Effector CD8-positive, alpha-beta T cell (primary cell): ENCODE results near the gene CCM2.

Experiments used
- DNase-seq: peaks from one replicate; lab custom pipeline; 2025; lab: John Stamatoyannopoulos, UW

CCM2 gene

DNA sequence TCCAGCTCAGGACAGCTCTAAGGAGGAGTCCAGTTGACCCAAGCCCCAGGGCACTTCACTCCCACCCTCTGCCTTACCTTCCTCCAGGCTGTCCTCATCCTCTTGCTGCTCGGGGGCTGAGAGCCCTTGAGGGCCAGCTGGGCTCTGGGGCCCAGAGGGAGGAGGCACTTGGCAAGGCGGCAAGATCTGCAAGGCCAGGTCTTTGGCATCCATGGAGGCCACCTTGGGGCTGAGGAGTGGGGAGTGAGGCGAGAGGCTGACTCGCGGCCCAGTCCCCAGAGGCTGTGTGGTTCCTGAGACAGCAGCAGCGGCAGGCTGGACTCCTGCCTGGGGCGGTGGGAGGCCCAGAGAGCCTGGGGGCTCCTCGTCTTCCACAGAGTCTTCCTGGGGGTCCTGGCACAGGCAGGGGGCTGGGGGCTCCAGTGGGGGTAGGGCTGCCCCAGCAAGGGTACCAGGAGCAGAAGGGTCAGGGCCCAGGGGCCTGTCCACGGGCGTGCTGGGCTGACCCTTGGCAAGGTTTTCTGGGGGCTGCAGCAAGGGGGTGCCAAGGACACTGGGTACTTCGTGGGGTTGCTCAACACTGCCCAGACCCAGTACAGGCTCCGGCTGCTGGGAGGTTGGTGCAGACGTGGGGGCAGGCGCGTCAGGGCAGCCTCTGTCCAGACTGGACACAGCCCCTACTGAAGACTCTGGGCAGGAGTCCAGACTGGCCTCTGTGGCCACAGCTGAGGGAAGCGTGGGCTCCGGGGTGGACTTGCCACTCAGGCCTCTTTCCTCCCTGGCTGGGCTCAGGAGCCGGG is 82.2 kb downstream of the CCM2 start:
- no peak for DNase-seq

DNA sequence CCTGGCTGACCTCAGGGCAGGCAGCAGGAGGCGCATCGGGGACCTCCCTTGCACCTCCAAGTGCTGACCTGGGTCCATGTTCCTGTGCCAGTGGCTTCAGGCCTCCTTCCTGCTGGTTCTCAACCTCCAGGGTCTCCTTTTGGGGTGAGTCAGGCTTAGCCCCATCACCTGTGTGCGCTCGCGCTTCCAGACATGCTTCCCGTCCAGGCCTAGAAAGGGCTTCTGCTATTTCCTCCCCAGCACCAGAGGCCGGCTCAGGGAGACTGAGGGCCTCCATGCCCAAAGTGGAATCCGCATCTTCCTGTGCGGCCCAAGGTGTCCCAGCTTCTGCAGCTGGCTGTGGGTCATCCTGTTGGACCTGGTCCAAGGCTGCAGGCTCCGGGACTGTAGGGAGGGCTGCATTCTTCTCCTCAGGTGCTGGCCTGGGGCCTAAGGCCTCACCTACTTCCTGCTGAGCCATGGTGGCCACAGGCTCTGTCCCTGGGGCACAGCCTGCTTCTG is 82.9 kb downstream of the CCM2 start:
- DNase-seq, result no peak

DNA sequence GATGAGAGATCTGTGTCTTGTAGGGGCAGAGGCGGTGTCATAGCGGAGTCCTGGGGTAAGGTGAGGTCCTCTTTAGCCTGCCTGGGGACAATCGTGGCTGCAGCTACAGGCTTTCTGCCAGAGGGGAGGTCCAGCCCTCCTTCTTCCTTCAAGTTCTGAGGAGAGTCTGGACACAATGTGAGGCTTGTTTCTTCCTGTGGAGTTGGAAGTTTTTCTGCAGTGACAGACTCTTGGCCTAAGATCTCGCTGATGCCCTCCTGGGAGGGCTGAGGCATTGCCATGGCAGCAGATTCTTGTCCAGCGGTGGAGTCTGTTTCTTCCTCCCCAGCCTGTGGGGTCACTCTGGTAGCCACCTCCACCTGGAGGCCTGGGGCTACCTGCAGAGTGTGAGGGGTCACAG is 84.3 kb downstream of the CCM2 start:
- no peak for DNase-seq

DNA sequence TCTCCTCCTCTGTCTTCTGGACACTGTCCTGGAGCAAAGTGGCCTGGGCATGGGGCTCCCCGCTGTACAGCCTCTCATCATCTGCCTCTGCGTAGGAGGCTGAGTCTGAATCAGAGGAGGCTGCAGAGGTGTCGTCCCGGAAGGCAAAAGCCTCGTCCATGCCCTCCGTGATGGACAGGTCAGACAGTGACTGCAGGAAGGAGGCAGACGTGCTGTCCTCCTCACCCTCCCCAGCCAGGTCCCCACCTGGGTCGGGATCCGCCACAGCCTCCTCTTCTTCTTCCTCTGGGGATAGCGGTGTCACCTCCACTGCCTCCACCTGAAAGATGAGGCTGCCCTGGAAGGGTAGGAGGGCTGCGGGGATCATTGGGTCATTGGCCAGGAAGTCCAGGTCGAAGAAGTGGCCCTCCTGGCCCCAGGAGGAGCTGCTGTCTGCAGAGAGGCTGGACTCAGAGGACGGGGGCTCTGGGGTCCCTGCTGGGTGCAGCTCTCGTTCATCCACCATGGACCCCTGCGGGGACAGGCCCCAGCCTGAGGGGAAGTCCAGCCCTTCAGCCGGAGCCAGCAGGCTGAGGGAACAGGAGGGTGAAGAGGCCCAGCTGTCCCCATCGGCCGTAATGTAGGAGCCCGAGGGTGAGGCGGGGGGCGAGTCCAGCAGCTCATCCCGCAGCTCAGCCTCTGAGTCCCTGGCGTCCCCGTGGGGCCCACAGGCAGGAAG is 85.1 kb downstream of the CCM2 start:
- DNase-seq, result no peak

DNA sequence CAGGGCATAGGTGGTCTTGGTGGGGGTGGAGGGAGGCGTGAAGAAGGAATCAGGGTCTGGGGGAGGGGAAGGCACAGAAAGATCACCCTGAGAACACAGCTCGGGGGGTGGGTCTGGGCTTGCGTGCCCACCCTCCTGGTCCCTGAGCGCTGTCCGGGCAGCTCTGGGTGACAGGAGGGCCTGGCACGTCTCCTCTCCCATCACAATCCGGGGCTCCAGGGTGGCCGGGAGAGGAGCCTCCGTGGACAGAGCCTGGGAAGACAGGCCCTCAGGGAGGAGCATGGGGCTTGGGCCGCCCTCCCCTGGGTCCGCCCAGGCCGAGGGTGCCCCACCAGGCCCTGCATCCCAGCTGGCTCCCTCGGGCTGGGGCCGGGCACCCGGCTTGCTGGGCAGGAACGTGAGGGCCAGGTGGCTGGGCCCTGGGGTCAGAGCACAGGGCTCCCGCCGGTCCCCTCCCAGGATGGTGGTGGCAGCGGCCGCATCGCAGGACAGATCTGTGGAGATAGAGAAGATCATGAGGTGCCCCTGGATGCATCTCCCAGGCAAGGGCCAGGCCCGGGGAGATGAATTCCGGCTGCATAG is 85.7 kb downstream of the CCM2 start:
- DNase-seq, result no peak

DNA sequence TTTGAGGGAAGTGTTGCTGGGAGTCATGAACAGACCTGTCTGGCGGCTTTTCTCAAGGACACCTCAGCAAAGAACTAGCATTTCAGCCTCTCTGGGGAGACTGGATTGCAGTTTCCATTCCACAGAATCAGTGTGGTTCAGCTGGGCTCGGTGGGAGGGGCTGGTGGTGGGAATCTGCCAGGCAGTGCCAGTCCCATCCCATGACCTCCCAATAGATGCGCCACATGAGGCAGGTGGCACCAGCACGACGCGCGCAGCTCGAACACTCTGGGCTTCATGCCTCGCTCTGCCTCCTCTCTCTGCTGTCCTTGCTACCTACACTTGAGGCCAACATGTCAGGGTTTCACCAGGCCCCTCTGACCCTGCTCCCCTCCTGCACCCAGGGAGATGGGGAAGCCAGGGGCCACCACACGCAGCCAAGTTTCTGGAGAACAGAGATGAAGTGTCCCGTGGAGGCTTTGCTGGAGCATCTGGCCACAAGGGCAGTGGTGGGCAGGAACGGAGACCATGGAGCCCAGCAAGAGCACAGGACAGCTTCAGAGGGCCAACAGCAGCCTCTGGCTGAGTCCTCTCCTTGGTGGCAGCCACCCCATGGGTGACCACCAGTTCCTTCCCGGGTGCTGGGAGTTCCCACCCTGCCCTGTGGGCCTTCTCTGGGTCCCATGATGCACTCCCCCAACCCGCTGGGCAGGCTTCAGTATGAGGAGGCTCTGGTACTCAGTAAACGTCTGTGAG is 86.5 kb downstream of the CCM2 start:
- no peak for DNase-seq

DNA sequence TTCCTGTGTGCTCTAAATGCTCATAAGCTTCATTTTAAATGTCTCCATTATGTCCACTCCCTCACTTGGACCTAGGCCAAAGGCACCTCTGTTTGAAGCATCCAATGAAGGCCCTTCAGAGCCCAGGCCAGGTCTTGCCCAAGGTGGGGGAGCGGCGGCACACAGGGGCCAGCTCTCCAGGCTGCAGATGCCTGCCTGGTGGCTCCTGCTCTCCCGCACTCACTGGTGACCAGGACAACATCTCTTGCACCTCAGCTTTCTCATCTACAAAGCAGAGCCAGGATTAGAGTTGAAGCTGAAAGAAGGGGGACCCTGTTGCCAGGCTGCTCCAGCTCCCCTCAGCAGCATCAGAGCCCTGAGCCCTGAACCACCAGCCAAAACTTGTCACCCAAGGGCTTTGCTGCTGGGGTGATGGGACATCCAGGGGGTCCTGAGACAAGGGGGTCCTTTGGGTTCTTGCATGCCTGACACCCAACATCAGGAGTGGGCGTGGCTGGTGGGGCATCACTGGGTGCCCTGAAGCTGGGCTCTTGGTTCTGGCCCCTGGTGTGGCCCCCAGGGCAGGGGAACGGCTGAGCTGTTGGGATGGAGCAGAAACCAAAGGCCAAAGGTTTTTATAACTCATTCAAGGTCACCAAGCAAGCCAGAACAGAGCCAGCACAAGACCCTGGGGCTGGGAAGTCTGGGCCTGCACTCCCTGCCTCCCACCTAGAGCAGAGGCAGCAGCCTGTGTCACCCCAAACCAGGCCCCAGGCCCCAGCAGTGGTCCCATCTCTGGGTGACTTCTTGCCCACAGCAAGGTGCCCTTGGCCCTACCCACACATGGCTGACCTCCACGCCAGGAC is 87.5 kb downstream of the CCM2 start:
- DNase-seq, result no peak

DNA sequence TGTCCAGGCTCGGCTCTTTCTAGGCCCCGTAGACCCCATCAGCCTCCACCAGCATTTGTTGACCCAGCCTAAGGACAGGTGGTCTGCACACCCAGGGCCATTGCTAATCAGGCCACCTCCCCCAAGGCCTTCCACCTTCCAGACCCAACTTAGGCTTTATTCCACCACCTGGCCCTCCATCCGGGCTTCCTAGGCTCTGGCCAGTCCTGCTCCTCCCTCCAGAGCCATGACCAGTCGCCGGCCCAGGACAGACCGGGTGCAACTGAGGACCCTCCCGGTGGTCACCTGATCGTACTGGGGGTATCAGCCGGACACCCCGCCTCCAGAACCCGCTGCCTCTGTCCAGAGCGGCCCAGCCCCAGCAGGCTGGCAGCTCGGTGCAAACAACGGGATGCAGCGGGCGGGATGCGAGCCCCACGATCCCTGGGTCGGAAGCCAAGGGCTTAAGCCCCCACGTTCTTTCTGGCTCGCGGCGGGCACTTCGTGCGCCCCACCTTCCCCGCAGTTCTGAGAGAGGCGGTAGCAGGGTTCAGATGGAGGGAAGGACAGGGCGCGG is 88.2 kb downstream of the CCM2 start:
- DNase-seq, result no peak

DNA sequence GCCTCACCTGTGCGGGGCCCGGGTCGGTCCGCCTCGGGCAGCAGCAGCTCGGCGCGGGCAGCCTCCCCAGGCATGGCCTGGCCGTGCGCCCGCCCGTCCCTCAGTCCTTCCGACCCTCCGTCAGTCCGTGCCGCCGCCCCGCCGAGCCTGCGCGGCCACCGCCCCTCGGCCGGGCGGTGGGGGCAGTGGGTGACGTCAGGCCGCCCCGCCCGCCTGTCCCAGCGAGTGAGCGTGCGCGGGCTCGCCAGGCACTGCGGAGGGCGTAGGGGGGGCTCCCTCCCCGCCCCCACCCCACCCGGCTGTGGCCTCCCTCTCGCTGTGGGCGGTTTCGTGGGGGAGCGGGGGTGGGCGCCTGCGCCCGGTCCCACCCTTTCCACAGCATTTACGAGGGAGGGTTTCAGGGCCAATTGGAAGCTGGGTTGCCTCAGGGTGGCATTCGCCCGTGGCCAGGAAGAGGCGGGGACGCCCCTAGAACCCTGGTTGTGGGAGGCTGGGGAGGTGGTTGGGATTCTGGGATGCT is 88.9 kb downstream of the CCM2 start, which contains the start of gene NACAD:
Gene NACAD (minus strand): TSS at position 149 of the 520 bp plus-strand sequence. CDS start 75 bp downstream, at position 74.
- DNase-seq, result peak; percentile 34

DNA sequence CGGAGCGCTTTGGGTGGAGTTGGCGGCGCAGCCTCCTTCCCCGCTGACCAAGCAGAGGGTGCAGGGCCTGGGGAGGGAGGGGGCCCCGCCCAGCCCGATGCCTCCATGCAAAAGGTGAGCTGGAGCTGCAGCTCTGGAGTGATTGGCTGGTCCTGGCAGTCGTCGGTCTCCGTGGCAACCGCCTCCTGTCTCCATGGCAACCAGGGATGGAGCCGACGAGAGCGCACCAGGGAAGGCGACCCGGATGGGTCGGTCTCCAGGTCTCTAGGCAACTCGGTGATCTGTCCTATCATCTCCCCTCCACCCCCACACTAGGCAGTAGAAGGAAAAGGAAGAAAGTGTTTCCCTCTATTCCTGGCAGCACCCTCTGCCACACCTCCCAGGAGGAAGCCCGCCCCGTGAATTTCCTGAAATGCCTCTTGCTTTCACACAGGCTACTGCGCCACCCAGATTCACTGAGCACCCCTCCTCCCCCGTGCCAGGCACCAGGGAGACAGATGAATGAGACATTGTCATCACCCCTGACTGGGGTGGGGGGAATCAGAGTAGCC is 89.4 kb downstream of the CCM2 start:
- DNase-seq, result peak; percentile 61

DNA sequence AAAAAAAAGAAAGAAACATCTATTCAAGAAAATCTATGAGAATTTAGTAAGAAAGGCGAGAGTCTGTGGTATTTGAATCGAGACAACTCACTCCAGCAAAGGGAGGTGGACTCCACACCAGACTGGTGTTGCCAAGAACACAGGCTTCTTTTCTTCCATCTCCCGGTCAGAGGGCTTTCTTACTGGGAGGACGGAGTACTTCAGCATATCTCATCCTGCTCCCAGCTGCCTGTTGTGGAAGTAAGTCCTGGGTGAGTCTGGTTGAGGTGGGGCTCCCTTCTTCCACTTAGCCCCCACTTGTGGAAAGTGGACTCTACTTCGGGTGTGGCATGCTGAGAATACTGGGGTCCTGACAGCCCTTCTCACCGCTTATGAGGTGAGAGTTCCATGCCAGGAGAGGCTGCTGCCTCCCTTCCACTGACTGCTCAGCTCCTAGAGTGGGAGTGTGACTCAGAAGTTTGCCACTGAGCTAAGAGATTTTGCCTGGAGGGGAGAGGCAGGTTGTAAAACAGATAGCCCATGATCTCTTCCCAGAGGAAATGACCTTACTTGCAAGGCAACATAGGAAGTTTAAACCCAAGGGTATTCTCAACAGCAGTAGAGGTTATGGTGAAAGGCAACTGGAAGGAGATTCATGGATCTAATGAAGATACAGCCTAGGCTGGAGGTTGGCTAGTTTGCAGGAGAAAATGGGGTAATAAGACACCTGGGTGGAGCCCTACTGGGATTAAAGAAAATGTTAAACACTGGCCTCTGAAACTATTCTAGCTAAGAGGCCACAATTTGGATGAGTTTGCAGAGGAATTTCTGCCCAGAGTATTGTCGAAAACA is 92.3 kb downstream of the CCM2 start:
- no peak for DNase-seq

DNA sequence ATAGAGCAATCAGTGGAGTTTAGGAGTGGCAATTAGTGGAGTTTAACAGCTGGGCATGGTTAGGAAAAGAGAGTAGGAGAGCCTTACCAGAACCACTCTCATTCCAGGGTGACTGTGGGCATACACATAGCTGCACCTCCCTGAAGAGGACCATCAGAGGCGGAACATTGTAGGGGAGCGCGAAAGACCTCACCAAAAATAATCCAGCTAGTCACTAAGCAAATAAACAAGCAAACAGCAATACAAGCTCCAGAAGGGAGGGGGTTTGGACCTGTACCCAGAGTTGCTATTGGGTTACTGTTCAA is 92.9 kb downstream of the CCM2 start:
- DNase-seq, result no peak

DNA sequence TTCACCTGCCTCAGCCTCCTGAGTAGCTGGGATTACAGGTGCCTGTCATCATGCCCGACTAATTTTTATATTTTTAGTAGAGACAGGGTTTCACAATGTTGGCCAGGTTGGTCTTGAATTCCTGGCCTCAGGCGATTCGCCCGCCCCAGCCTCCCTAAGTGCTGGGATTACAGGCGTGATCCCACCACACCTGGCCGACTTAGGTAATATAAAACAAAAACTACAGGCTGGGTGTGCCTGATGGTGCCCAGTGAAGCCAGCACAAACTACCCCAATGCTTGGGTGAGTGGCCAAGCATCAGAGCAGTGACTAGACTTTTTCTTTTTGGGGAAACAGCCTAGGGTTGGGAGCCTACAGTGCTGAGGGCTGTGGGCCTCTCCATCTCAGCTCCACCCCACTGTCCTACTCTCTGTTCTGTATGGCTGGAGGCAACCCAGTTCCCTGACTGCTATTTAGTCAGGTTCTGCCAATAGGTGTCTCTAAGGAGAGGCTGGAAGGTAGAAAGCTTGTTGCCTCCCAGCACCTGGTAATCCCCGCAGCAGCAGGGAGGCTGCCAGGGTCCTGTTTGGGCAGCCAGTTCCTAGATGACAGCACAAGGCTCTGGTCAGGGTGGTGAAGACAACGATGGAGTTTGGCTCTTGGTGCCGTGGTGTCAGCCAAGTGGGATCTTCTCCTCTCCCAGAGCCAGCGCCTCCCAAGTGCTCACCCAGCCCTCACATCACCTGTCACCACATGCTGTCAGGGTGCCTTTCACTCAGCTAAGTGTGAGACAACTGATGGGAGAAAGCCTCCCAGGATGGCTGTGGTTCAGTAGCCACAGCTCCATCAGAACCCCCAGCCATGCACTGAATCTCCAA is 99.2 kb downstream of the CCM2 start:
- no peak for DNase-seq

DNA sequence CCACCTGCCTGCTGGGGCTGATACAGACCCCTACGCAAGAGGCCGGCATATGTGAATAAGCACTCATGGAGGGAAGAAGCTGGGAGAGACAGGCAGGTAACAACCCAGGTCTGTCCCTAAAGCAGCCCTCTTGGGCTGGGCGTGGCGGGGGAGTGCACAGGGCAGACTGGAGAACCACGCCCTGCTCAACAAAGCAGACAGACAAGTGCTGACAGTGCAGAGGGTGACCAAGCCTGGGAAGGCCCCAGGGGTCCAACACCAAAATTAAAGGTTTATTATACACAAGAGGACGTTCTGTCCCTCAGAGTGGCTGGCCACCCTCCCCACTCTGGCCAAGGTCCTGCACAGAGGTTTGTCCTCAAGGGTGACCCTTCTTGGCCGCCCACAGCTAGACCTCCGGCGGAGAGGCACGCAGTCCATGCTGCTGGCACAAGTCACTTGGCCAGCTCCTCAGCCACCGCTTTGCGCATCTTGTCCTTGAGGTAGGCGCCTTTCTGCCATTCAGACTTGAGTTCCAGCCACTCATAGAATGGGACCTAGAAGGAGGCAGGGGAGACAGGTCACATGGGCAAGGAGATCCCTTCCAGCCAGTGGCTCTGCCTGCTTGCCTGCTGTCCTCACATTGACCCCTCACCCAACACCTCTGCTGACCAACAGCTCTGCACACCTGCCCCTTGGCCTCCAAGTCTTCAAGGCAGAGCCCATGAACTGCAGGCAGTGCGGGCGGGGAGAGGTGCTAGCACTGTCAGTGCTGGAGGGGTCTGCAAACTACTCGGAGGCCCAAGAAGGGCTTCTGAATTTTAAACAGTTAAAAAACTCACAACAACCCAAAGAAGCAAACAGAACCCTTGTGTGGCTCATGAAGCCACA is 100.1 kb downstream of the CCM2 start:
- DNase-seq, result no peak

DNA sequence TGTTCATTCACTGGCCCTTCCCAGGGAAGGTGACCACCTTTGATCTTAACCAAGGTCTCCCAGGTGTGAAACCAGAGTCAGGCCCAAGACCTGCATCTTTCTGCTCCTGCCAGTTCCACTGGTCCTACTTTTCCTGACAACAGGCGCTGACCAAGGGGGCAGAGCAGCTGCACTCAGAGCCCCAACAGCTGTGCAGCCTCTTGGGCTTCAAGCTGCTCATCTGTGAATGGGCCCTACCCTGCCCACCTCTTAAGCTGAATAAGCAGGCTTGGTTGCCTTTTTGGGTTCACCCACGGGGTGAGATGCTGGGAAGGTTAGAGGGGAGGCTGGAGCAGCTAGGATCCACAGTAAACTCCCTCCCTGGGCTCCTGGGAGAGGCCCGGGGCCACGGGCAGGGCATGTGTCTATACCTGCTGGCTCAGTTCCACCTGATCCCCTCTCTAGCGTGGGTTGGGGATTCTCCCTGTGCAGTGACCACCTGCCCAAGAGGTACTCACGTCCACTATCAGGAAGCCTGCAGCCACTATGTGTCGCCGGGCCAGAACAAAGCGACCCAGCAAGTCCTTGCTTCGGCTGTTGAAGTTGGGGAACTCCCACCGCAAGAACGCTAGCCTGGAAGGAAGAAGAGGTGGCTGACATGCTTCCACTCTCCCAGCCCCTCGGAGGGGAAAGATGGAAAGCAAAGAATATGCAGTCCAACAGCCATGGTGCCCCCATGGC is 100.9 kb downstream of the CCM2 start:
- DNase-seq, result no peak

DNA sequence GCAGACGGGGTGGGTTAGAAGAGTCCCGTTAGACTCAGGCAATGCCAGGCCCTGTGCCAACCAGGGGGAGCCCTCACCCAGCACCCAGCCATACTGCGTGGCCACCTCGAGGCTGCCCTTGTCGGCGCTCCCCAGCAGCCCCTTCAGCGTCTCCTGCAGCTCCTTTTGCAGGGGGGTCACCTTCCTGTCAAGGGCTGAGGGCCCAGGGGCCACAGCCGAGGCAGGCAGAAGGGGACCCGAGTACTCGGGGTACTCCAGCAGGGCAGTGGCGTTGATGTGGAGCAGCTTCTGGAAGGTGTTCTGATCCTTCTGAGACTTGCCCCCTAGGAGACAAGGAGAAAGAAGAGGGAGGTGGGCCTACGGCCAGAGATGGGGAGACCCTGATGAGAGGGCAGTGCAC is 101.7 kb downstream of the CCM2 start:
- no peak for DNase-seq
